ENCODE data around the gene UBE4B. TPM values are rescaled to one million over a fixed set of nuclear protein-coding genes. Genes with fewer than 3 reads are reported as not detected.

The UBE4B gene
- total RNA-seq, 2 donors from 2014 or later: 62.7 to 73.3 TPM

DNA sequence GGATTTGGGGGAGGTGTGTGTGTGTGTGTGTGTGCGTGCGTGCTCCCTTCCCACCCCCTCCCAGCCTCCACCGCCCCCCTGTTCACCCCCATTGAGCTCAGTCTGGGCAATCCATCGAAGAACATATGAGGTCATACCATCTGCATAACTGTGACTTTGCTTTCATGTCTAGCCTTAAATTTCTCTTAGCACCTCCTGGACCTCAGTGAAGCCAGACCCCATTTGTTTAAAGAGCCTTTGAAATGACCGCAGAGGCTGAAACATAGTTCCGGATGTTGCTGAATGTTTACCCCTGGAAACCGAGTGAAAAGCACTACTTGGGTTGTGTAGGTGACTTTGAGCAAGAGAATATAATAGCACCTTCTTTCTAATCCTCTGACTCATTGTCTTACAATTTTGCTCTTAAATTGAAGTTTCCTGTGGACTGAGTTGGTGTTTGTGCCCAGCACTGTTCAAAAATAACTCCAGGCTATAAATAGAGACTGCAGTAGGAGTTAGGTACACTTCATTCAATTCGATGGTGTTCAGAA, 75.4 kb downstream of the UBE4B start:
- H3K27ac Mint-ChIP-seq: peak overlapping the region; percentile 80
- H3K4me3 Mint-ChIP-seq: no peak overlapping the region
- H3K36me3 ChIP-seq (ENCODE audit: control insufficient read depth, insufficient read depth, low read length): peaks cover 51% of the 10 kb centered on the region
- peak overlapping the region; percentile 29 for H3K27ac ChIP-seq (ENCODE audit: low read depth, low read length)
- no peak overlapping the region for H3K4me3 ChIP-seq (ENCODE audit: low read length)
- H3K9me3 ChIP-seq (ENCODE audit: control insufficient read depth, low read length): no peaks in the 10 kb centered on the region
- no peak for TF ChIP-seq CTCF (conservative IDR thresholded peaks at IDR 0.05)
- H3K9ac ChIP-seq (ENCODE audit: extremely low read depth, low read length, poor library complexity, severe bottlenecking): no peak overlapping the region
- H3K4me1 Mint-ChIP-seq: peaks cover 2% of the 10 kb centered on the region
- no peaks in the 10 kb centered on the region for H3K4me1 ChIP-seq (ENCODE audit: control insufficient read depth, insufficient read depth, low read length)
- peaks cover 68% of the 10 kb centered on the region for H3K36me3 Mint-ChIP-seq (ENCODE audit: low read depth)
- H3K27me3 ChIP-seq (ENCODE audit: control insufficient read depth, insufficient read depth, low read length, poor library complexity, severe bottlenecking): no peaks in the 10 kb centered on the region
- WGBS, 2 experiments (ENCODE audit: insufficient coverage in 1 of 2, insufficient read length in 1 of 2): 63 to 66% methylated on average over 3 to 6 of the region's 8 CpGs
- H3K9me3 Mint-ChIP-seq: no peaks in the 10 kb centered on the region
- no peaks in the 10 kb centered on the region for H3K27me3 Mint-ChIP-seq (ENCODE audit: insufficient read depth)
- no peak for DNase-seq

GRCh38 chr1:10108948-10109708, 76.4 kb downstream of the UBE4B start:
- no peak for DNase-seq
- Mint-ChIP-seq H3K27me3 (ENCODE audit: insufficient read depth) (no peaks in the 10 kb centered on the region), H3K27ac (no peak overlapping the region), H3K36me3 (ENCODE audit: low read depth) (peaks cover 71% of the 10 kb centered on the region), H3K4me3 (no peak overlapping the region), H3K4me1 (peaks cover 2% of the 10 kb centered on the region), H3K9me3 (no peaks in the 10 kb centered on the region)
- H3K4me3 ChIP-seq (ENCODE audit: low read length): no peak overlapping the region
- TF ChIP-seq CTCF (conservative IDR thresholded peaks at IDR 0.05): no peak
- 90 to 92% methylated on average over 10 to 11 of the region's 11 CpGs for WGBS, 2 experiments (ENCODE audit: insufficient coverage in 1 of 2, insufficient read length in 1 of 2)
- no peaks in the 10 kb centered on the region for H3K9me3 ChIP-seq (ENCODE audit: control insufficient read depth, low read length)
- H3K36me3 ChIP-seq (ENCODE audit: control insufficient read depth, insufficient read depth, low read length): peaks cover 48% of the 10 kb centered on the region
- peak overlapping the region; percentile 34 for H3K27ac ChIP-seq (ENCODE audit: low read depth, low read length)
- no peaks in the 10 kb centered on the region for H3K27me3 ChIP-seq (ENCODE audit: control insufficient read depth, insufficient read depth, low read length, poor library complexity, severe bottlenecking)
- H3K9ac ChIP-seq (ENCODE audit: extremely low read depth, low read length, poor library complexity, severe bottlenecking): no peak overlapping the region
- H3K4me1 ChIP-seq (ENCODE audit: control insufficient read depth, insufficient read depth, low read length): no peaks in the 10 kb centered on the region

DNA sequence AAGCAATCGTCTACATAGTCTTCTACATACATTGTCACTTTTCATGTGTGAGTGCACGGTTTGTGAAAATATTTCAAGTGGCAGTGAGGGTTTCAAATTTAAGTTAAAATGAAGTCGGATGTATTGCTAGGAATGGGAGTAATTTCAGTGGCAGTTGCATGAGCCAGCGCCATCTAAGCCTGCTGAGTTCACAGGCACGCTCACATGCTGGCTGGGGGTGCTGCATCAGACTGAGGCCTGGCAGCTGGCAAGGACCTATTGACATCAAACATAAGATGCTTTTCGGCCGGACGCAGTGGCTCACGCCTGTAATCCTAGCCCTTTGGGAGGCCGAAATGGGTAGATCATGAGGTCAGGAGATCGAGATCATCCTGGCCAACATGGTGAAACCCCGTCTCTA, 80.7 kb downstream of the UBE4B start:
- peaks cover 66% of the 10 kb centered on the region for H3K36me3 Mint-ChIP-seq (ENCODE audit: low read depth)
- no peak overlapping the region for H3K4me3 Mint-ChIP-seq
- no peak for DNase-seq
- H3K4me1 Mint-ChIP-seq: no peaks in the 10 kb centered on the region
- Histone ChIP-seq H3K4me3 (ENCODE audit: low read length) (no peak overlapping the region), H3K27me3 (ENCODE audit: control insufficient read depth, insufficient read depth, low read length, poor library complexity, severe bottlenecking) (no peaks in the 10 kb centered on the region), H3K27ac (ENCODE audit: low read depth, low read length) (no peak overlapping the region), H3K9me3 (ENCODE audit: control insufficient read depth, low read length) (no peaks in the 10 kb centered on the region), H3K9ac (ENCODE audit: extremely low read depth, low read length, poor library complexity, severe bottlenecking) (no peak overlapping the region), H3K4me1 (ENCODE audit: control insufficient read depth, insufficient read depth, low read length) (no peaks in the 10 kb centered on the region), H3K36me3 (ENCODE audit: control insufficient read depth, insufficient read depth, low read length) (peaks cover 21% of the 10 kb centered on the region)
- no peaks in the 10 kb centered on the region for H3K9me3 Mint-ChIP-seq
- 89 to 95% methylated on average over 8 to 12 of the region's 12 CpGs for WGBS, 2 experiments (ENCODE audit: insufficient coverage in 1 of 2, insufficient read length in 1 of 2)
- no peak for TF ChIP-seq CTCF (conservative IDR thresholded peaks at IDR 0.05)
- H3K27ac Mint-ChIP-seq: peak overlapping the region; percentile 74
- H3K27me3 Mint-ChIP-seq (ENCODE audit: insufficient read depth): no peaks in the 10 kb centered on the region
